ENCODE measurements around the gene CALCB.

Gene CALCB

GRCh38 chr11:15115686-15116085 lies 42.3 kb downstream of the CALCB start:
- H3K4me3 ChIP-seq (ENCODE audit: low read depth, low read length) = no peak overlapping the region
- TF ChIP-seq CTCF (IDR thresholded peaks at IDR 0.05; ENCODE audit: insufficient read depth, low read depth, low read length, missing control alignments) = no peak
- DNase-seq (ENCODE audit: low read depth) = no peak

- TF ChIP-seq CTCF (IDR thresholded peaks at IDR 0.05; ENCODE audit: insufficient read depth, low read depth, low read length, missing control alignments) = no peak
- no peak overlapping the region for H3K4me3 ChIP-seq (ENCODE audit: low read depth, low read length)
- no peak for DNase-seq (ENCODE audit: low read depth)
Observed at GRCh38 chr11:15117751-15118150, 44.4 kb downstream of the CALCB start.

- DNase-seq (ENCODE audit: low read depth) = peak; percentile 27
Observed at GRCh38 chr11:15118431-15118830, 45.0 kb downstream of the CALCB start.

GRCh38 chr11:15119352-15119751 lies 46.0 kb downstream of the CALCB start:
- no peak for DNase-seq (ENCODE audit: low read depth)
- H3K4me3 ChIP-seq (ENCODE audit: low read depth, low read length) = no peak overlapping the region
- no peak for TF ChIP-seq CTCF (IDR thresholded peaks at IDR 0.05; ENCODE audit: insufficient read depth, low read depth, low read length, missing control alignments)

More at GRCh38 chr11:15118431-15118830, 45.0 kb downstream of the CALCB start:
- TF ChIP-seq CTCF (IDR thresholded peaks at IDR 0.05; ENCODE audit: insufficient read depth, low read depth, low read length, missing control alignments) = no peak
- no peak overlapping the region for H3K4me3 ChIP-seq (ENCODE audit: low read depth, low read length)

DNA sequence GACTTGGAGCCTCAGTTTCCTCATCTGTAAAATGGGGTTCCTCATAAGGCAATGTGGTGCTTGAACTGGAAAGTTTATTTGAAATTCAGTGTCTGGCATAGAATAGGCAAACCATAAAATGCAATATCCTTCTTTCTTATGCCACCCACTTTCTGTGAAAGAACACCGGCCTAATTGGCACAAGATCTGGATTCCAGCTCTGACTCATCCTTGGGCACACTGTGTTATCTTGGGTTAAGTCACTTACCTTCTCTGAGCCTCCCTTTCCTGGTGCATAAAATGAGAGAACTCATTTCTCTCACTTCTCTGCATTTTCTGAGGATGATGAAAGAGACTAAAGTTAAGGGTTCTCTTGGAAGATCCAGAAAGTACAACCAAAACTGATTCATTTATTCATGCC lies 46.4 kb downstream of the CALCB start:
- no peak for DNase-seq (ENCODE audit: low read depth)
- H3K4me3 ChIP-seq (ENCODE audit: low read depth, low read length) = no peak overlapping the region
- no peak for TF ChIP-seq CTCF (IDR thresholded peaks at IDR 0.05; ENCODE audit: insufficient read depth, low read depth, low read length, missing control alignments)

DNA sequence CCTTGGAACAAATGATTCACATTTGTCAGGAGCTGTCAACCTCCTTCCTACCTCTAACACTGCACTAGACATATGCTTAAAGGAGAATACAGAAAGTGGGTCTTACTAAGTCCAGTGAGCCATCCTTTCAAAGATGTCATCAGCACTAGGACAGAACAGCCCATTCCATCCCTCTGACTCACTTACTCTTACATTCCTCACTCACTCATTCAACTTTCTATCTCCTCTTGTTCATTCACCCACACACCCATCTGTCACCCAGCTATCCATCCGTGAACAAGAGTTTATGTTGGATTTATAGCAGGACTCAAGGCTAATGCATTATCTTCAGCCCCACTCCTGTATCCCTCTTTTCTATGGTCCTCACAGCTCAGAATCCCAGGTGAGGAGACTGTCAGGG lies 50.5 kb downstream of the CALCB start:
- no peak for DNase-seq (ENCODE audit: low read depth)
- TF ChIP-seq CTCF (IDR thresholded peaks at IDR 0.05; ENCODE audit: insufficient read depth, low read depth, low read length, missing control alignments) = no peak
- no peak overlapping the region for H3K4me3 ChIP-seq (ENCODE audit: low read depth, low read length)

- no peak for DNase-seq (ENCODE audit: low read depth)
- no peak overlapping the region for H3K4me3 ChIP-seq (ENCODE audit: low read depth, low read length)
- no peak for TF ChIP-seq CTCF (IDR thresholded peaks at IDR 0.05; ENCODE audit: insufficient read depth, low read depth, low read length, missing control alignments)
Observed at GRCh38 chr11:15124528-15124927, 51.1 kb downstream of the CALCB start.
